ENCODE results near the gene RHEX.
"Not testable (repeated sequence)": the region's sequence is repeated elsewhere in the genome, so short reads cannot be mapped to it uniquely, and the experiment has no call there.

RHEX gene

GRCh38 chr1:206030714-206031113 is 22.3 kb upstream of the RHEX start:
- peak; percentile 64 for DNase-seq

- no peak for DNase-seq
These were observed 20.4 kb upstream of the RHEX start for GRCh38 chr1:206032380-206033140.

- DNase-seq, result no peak
These were observed 17.9 kb upstream of the RHEX start for GRCh38 chr1:206035027-206035426.

- DNase-seq, result no peak
These were observed 16.1 kb upstream of the RHEX start for GRCh38 chr1:206036663-206037455.

GRCh38 chr1:206037581-206037980 is 15.4 kb upstream of the RHEX start:
- no peak for DNase-seq

- no peak for DNase-seq
These were observed 13.7 kb upstream of the RHEX start for GRCh38 chr1:206039046-206039973.

GRCh38 chr1:206040328-206040727 is 12.6 kb upstream of the RHEX start:
- DNase-seq, result no peak

- no peak for DNase-seq
These were observed 11.3 kb upstream of the RHEX start for GRCh38 chr1:206041640-206042039.

- DNase-seq, result no peak
These were observed 5.7 kb upstream of the RHEX start for GRCh38 chr1:206047271-206047670.

GRCh38 chr1:206048582-206048981 is 4.4 kb upstream of the RHEX start:
- DNase-seq, result no peak

- DNase-seq, result no peak
These were observed 3.7 kb upstream of the RHEX start for GRCh38 chr1:206049293-206049692.

GRCh38 chr1:206049919-206050600 is 2.9 kb upstream of the RHEX start:
- no peak for DNase-seq

GRCh38 chr1:206050655-206051235 is 2.2 kb upstream of the RHEX start:
- peak; percentile 50 for DNase-seq

- DNase-seq, result not testable (repeated sequence)
These were observed 625 bp upstream of the RHEX start for GRCh38 chr1:206052231-206052865.

GRCh38 chr1:206053616-206054015 is 643 bp downstream of the RHEX start:
- not testable (repeated sequence) for DNase-seq

GRCh38 chr1:206055069-206055625 is 2.2 kb downstream of the RHEX start:
- DNase-seq, result not testable (repeated sequence)

- not testable (repeated sequence) for DNase-seq
These were observed 2.8 kb downstream of the RHEX start for GRCh38 chr1:206055639-206056323.

- DNase-seq, result not testable (repeated sequence)
These were observed 5.4 kb downstream of the RHEX start for GRCh38 chr1:206058289-206058926.

- no peak for DNase-seq
These were observed 5.9 kb downstream of the RHEX start for GRCh38 chr1:206058927-206059292.

GRCh38 chr1:206059355-206059915 is 6.5 kb downstream of the RHEX start:
- no peak for DNase-seq
